Pancreas (tissue), 10 donors: Measurements from ENCODE around the gene SMIM44. TPM values are rescaled to one million over a fixed set of nuclear protein-coding genes. Genes with fewer than 3 reads are reported as not detected.

Experiments used
- ATAC-seq, 4 donors: fragments of 200-7000 bp; cut with Tn5 transposase; one replicate each; pipeline versions ENCODE4 v1.8.0 to v1.9.1; 2020; ENCODE audit warnings: mild to moderate bottlenecking in 4 of 4, moderate library complexity in 4 of 4
- DNase-seq, 6 donors: peaks; one replicate each; pipeline ENCODE4 v3.0.0-alpha.2; 2020
- FAIRE-seq: peaks from 2 replicates; lab custom pipeline; 2012; peaks lifted over from hg19 to GRCh38; lab: Jason Lieb, UNC
- H3K27ac ChIP-seq, 4 donors: fragments of 200-600 bp; sonication (generic); 1 replicate in 3 of 4; 2 replicates in 1 of 4; pipeline versions ENCODE4 v1.5.0 to v1.8.0; 2020
- H3K27me3 ChIP-seq, 4 donors: fragments of 200-600 bp; one replicate each; pipeline ENCODE4 v1.8.0; 2021
- H3K36me3 ChIP-seq, 3 donors: fragments of 200-600 bp; sonication (generic) in 1 of 3; one replicate each; pipeline versions ENCODE4 v1.5.0 to v1.8.0; 2020 to 2021
- H3K4me1 ChIP-seq, 3 donors: fragments of 200-600 bp; one replicate each; pipeline ENCODE4 v1.8.0; 2021
- H3K4me3 ChIP-seq, 4 donors: fragments of 200-600 bp; sonication (generic) in 2 of 4; one replicate each; pipeline versions ENCODE4 v1.5.0 to v1.8.0; 2020 to 2021
- H3K9me3 ChIP-seq, 4 donors: fragments of 200-600 bp; one replicate each; pipeline ENCODE4 v1.8.0; 2021
- WGBS, 2 donors: extraction: QIAGEN DNeasy Blood & Tissue Kit; methylation state at CpG; one replicate each; pipeline ENCODE4 v1.1.7; 2013; 5-methylcytosine and 5-hydroxymethylcytosine counted together
- intact Hi-C, 3 donors: fragments of 100-400 bp; cut with DNase I; formaldehyde crosslinking; loops; one replicate each; pipeline versions ENCODE4 v1.11.1 to v1.14.2; 2022
- polyA plus RNA-seq, 2 donors: library from polyadenylated mRNA; stranded (reverse); fragments of 200-250 nt; gene quantifications; one replicate each; pipeline ENCODE4 v1.2.3, GENCODE V29; 2013
- total RNA-seq, 6 donors: library from RNA; stranded (reverse); fragmentation: NEBNext Ultra II Directional in 4 of 6; extraction: Animal tissue kit (Norgen Biotek cat#: 25700) in 4 of 6; gene quantifications; one replicate each; pipeline versions ENCODE4 v1.2.1 to v1.2.4, GENCODE V29; 2021 to 2023
- TF ChIP-seq, protein P1 (sequence below), 4 donors: fragments of 200-600 bp; sonication (generic) in 3 of 4; IDR thresholded peaks; one replicate each; pipeline versions ENCODE4 v1.5.0 to v1.8.0; 2021; ENCODE audit warnings: antibody characterized with exemption in 4 of 4
- donor health status: healthy with polysubstance abuse.
- donor health status: DM: no; HTN: no; CAD: no; lungs with moderate emphysema.
- donor health status: DM: no; HTN: no; CAD: no.
- donor health status: control.
- donor health status: control.
- donor health status: Bipolar disorder and iron deficiency.
- donor health status: DM: yes; HTN: yes; CAD: no.
- donor health status: DM: no; HTN: no; CAD: no.
- donor health status: DM: no; HTN: no; CAD: no.
- donor health status: DM: yes; HTN: yes; CAD: no.

SMIM44 gene
- total and polyA plus RNA-seq, 8 donors, result 0.92 TPM; not detected in 7

DNA sequence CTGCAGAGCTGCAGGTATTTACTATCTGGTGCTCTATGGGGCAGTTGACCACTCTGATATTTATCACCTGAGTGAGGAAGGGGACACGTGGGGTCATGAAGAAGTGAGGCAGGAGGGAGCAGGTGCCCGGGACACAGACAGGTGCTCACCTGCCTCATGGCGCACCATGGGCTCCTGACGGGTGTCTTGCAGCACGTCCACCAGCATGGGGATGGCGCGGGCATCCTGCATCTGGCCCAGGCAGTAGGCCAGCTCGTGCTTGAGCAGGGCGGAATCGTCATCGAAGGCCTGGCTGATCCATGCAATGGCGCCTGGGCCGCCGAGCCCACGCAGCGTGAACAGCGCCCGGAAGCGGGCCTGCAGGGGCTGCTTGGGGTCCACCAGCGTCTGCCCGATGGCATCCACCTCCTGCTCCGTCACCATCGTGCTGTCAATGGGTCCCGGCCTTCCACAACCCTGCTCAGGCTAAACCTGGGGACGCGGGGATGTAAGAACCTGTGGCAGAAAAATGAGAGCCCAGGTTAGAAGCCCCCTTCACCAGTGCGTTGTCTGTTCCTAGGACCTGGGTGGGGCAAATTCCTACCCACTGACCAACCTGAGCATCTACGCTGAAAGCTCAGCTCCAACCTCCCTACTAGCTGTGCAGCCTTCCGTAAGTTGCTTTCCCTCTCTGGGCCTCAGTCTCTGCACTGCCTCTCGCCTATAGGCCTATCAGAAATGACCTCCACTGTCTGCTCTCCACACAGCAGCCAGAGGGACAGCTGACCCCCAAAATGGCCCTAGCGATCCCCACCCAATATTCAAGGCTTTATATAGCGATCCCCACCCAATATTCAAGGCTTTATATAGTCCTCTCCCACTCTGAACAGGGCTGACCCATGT is 13.4 kb upstream of the SMIM44 start:
- FAIRE-seq (no peak), DNase-seq (no peak), ATAC-seq (no peak)
- no peak overlapping the region for H3K27ac ChIP-seq
- peaks cover 0 to 7% (median 3%) of the 10 kb centered on the region in 3 donors for H3K4me1 ChIP-seq
- peaks cover 0 to 16% (median 0%) of the 10 kb centered on the region in 3 donors for H3K36me3 ChIP-seq
- WGBS, 2 donors, result 95 to 96% methylated on average over 32 of the region's 32 CpGs
- no peak overlapping the region for H3K4me3 ChIP-seq
- H3K27me3 ChIP-seq, result no peaks in the 10 kb centered on the region
- TF ChIP-seq, protein P1, sequence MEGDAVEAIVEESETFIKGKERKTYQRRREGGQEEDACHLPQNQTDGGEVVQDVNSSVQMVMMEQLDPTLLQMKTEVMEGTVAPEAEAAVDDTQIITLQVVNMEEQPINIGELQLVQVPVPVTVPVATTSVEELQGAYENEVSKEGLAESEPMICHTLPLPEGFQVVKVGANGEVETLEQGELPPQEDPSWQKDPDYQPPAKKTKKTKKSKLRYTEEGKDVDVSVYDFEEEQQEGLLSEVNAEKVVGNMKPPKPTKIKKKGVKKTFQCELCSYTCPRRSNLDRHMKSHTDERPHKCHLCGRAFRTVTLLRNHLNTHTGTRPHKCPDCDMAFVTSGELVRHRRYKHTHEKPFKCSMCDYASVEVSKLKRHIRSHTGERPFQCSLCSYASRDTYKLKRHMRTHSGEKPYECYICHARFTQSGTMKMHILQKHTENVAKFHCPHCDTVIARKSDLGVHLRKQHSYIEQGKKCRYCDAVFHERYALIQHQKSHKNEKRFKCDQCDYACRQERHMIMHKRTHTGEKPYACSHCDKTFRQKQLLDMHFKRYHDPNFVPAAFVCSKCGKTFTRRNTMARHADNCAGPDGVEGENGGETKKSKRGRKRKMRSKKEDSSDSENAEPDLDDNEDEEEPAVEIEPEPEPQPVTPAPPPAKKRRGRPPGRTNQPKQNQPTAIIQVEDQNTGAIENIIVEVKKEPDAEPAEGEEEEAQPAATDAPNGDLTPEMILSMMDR (IDR thresholded peaks at IDR 0.05), result no peak
- no peaks in the 10 kb centered on the region for H3K9me3 ChIP-seq
- intact Hi-C loops, result no loop called here

DNA sequence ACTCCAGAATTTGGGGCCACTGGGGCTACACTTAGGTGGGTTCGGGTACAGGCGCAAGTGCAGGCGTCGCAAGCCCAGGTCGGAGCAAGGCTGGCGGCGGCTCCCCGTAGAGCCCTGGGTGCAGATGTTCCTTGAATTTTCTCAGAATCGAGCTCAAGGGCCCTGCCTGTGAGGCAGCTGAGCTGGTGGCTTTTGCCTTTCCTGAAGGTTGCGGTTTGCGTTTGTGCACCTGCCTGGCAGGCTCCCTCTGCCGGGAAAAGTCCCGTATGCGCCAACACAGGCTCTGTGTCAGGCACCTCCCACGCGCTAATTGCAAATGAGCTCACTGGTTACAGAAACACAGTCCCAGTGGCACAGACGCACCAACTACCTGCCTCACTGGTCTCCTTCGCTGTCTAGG is 11.3 kb upstream of the SMIM44 start:
- Histone ChIP-seq H3K4me3 (no peak overlapping the region), H3K4me1 (peaks cover 0 to 7% (median 3%) of the 10 kb centered on the region in 3 donors), H3K9me3 (no peaks in the 10 kb centered on the region), H3K36me3 (peaks cover 0 to 22% (median 0%) of the 10 kb centered on the region in 3 donors), H3K27me3 (no peaks in the 10 kb centered on the region), H3K27ac (no peak overlapping the region)
- FAIRE-seq, result no peak
- WGBS, 2 donors, result 91 to 93% methylated on average over 18 of the region's 18 CpGs
- no peak for DNase-seq
- no peak for ATAC-seq
- TF ChIP-seq, protein P1 (IDR thresholded peaks at IDR 0.05), result no peak
- intact Hi-C loops, result no loop called here

DNA sequence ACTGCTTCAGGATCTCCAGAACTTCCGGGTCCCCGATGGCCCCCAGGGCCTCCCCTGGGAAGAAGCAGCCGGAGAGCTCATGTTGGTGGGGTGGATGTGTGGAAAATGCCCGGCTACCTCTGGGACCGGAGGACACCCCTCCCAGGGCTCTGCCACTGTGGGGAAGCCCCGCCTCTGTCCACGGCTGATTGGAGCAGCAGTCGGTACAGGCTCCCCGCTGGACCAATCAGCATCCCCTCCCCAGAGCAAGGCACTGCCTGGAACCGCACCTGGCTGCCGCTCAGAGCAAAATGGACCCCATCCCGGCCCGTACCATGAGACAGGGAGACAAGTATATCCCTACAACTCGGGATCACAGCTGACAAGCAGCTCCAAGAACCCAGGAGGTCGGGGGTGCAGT is 10.8 kb upstream of the SMIM44 start:
- intact Hi-C loops, result no loop called here
- WGBS, 2 donors, result 90 to 91% methylated on average over 14 to 15 of the region's 15 CpGs
- ATAC-seq (peak in 2 of 4 donors; percentile 38 to 56), DNase-seq (no peak), FAIRE-seq (no peak)
- H3K4me1 ChIP-seq, result peaks cover 0 to 3% (median 0%) of the 10 kb centered on the region in 3 donors
- H3K9me3 ChIP-seq, result no peaks in the 10 kb centered on the region
- no peak overlapping the region for H3K4me3 ChIP-seq
- peaks cover 0 to 22% (median 0%) of the 10 kb centered on the region in 3 donors for H3K36me3 ChIP-seq
- H3K27me3 ChIP-seq, result no peaks in the 10 kb centered on the region
- no peak overlapping the region for H3K27ac ChIP-seq
- TF ChIP-seq, protein P1 (IDR thresholded peaks at IDR 0.05), result no peak

DNA sequence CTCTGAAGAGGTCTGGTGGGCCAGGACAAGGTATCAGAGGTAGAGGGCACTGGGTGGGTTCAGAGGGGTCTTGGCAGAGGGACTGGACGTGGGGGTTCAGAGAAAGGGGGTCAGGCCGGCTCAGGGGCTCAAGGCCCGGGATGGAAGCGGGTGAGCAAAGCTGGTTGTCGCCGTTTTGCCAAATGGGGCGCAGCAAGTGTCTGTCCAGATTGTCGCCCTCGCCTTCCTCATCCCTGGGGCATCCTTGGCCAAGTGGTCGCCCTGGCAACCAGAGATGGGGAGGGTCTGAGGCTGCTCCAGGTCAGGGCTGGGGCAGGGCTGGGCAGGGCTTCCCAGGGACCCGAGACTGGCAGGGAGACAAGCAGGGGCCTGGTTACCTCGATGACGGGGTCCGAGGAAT is 10.4 kb upstream of the SMIM44 start:
- no peak for ATAC-seq
- DNase-seq, result no peak
- Histone ChIP-seq H3K27ac (no peak overlapping the region), H3K9me3 (no peaks in the 10 kb centered on the region), H3K27me3 (no peaks in the 10 kb centered on the region), H3K4me1 (no peaks in the 10 kb centered on the region), H3K4me3 (no peak overlapping the region), H3K36me3 (peaks cover 0 to 22% (median 0%) of the 10 kb centered on the region in 3 donors)
- TF ChIP-seq, protein P1 (IDR thresholded peaks at IDR 0.05), result no peak
- no peak for FAIRE-seq
- 93 to 97% methylated on average over 13 to 14 of the region's 14 CpGs for WGBS, 2 donors
- intact Hi-C loops, result no loop called here

DNA sequence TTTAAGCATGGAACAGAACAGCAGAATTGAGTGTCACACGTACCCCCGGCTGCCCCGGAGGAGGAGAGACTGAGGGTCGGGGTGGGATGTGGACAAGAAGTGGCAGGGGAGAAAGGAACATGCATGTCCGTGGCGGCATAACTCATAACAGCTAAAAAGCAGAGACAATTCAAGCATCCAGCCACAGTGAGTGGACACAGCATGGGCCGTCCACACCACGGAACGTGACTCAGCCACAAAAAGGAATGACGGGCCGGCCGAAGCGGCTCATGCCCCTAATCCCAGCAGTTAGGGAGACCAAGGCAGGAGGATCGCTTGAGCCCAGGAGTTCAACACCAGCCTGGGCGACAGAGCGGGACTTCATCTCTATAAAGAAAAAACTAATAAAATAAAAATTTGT is 9.7 kb upstream of the SMIM44 start:
- intact Hi-C loops, result no loop called here
- DNase-seq (no peak), ATAC-seq (no peak), FAIRE-seq (no peak)
- TF ChIP-seq, protein P1 (IDR thresholded peaks at IDR 0.05), result no peak
- 91 to 92% methylated on average over 16 of the region's 16 CpGs for WGBS, 2 donors
- H3K9me3 ChIP-seq, result no peaks in the 10 kb centered on the region
- H3K27ac ChIP-seq, result no peak overlapping the region
- no peak overlapping the region for H3K4me3 ChIP-seq
- H3K27me3 ChIP-seq, result no peaks in the 10 kb centered on the region
- no peaks in the 10 kb centered on the region for H3K4me1 ChIP-seq
- peaks cover 0 to 22% (median 0%) of the 10 kb centered on the region in 3 donors for H3K36me3 ChIP-seq
